ENCODE data around the gene ME1.

Gene ME1

DNA sequence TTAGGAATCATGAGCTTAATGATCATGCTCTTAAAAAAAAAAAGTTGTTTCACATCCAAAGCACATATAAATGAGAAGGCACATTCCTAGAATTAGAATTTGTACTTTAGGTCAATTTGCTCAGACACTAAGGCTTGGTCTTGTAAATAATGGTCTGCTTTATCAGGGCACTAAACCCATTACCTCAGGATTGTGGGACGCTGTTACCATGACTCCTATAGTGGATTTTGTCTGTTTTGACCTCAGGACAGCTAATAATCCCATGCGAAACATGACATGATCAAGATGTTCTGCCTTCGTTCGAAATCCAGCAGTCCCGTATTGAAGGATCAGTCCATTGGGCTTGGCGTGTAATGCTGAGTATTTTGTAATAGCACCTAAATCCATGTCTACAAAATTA lies 240.2 kb downstream of the ME1 start:
- no peak for DNase-seq (ENCODE audit: low read depth)

DNA sequence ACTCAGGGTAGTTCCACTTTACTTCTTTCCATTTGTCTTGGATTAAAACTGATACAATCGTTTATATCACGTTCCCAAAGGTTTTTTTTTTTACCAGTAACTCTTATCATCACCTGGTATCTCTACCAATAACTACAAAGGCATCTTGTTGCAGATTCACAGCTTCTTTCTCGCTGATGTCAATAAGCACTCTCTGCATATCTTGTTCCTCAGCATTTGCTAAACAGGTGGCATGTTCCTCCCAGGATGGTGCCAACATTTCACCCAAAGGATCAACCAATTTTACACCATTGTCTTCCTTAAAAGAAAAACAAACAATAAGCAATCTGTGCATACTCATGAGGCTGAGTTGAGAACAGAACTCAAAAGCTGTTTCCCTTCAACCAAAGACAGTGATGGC lies 242.3 kb downstream of the ME1 start:
- DNase-seq (ENCODE audit: low read depth) = no peak

DNA sequence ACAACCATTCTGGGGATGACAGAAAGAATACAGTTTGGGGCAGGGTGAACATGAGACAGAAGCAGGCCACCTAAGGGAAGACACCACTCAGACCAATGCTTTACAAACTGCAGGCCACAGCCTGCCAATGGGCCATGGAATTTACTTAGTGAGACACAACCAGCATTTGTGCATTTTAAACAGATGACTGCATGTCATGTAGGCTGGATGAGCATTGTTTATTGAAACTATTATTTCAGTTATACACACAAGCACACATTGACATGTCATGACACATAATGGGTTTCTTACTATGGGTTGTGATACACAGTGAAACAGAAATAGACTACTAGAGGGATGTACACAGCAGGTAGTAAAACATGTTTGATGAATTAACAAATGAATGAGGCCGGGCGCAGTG lies 245.8 kb downstream of the ME1 start:
- no peak for DNase-seq (ENCODE audit: low read depth)

DNA sequence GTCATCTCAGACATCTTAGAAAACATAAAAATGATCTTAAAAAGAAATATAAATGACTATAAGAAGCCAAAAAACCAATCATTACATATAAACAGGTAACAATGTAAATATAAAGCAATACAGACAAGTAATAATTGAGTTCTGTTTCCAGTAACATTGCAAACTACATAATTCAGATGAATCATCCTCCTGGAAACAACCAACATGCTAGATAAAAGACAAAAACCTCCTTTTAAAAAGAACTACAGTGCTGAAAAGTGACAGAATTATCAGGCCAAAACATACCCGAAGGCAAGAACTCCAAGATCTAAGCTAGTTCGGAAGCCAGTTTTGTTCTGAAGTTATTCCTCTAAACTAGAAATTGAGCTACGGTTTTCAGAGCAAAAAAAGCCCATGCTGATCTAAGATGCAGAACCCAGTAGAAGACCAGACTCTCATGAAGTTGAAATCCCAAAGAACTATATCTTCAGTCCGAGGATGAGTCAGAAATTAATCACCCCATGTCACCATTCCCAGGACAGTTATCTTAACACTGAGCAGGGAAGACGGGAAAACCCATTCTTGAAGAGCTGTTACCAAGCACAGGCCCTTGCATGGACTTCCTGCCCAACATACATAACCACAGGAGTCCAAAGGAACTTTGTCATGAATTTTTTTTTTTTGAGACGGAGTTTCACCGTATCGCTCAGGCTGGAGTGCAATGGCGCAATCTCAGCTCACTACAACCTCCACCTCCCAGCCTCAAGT lies 247.6 kb downstream of the ME1 start:
- DNase-seq (ENCODE audit: low read depth) = peak; percentile 50

DNA sequence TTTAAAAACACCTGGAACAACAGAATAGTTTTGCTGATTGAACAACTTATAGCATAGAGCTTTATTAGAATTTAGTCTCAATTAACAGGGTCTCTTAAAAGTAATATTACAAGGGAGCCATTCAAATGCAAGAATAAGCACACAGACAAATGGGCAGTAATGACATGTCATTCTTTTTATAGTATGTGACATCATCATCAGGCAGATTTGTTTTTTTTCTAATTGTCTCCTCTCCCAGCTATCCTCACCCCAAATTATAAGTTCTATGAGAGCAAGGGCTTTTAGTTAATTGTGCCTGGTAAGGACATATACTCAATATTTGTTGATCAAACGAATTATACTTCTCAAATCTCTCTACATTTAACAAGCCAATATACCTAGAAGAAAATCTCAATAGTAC lies 248.7 kb downstream of the ME1 start:
- no peak for DNase-seq (ENCODE audit: low read depth)

DNA sequence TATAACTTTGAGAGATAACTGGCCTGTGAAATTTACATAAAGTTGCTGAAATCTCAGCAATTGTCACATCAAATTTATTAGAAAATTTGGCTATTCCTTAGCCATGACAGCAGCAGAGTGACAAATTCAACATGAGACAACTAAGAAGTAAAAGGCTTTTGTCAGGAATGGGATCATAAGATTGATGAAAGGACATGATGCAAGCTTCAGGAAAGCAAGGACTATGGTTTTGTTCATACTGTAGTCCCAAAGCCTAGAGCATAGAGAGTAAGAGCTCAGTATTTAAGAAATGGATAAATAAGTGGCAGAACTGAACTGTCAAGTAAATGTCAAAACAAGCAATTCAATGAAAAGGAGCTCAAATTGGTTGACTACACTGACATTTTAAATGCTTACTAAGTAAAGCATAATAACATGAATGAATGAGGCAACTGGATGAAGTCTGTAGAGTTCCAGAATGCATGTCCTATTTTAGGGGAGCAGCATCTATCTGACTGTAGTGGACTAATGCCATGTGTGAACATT lies 250.4 kb downstream of the ME1 start:
- no peak for DNase-seq (ENCODE audit: low read depth)

DNA sequence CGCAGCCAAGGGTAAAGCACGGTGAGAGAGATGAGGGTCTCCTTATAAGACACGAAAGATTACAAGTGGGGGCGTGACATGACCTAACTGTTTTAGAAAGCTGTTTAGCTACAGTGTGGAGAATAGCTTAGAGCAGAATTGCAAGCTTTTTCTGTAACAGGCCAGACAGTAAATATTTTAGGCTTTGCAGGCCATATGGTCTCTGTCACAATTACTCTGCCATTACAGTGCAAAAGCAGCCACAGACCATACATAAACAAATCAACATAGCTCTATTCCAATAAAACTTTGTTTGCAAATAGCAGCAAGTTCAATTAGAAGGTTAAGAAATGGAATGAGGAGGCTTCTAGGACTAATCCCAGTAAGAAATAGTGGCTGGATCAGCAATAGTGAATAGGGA lies 254.6 kb downstream of the ME1 start:
- DNase-seq (ENCODE audit: low read depth) = no peak

DNA sequence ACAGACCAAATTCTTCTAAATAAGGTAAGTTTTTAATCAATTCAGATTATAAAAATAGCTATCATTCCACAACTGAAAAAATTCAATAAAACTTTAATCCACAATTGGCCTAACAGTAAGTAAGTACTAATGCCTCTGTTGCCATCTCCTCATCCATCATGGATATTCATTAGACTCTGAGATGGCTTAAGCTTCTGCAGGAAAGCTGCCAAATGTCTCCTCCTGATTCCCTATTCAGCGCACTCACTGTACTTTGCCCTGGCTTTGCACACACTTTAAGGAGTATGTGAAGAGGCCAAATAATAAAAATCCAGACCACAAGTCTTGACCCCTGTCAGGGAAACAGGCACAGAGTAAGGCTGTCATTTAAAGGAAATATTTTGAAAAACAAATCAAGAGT lies 261.3 kb downstream of the ME1 start:
- DNase-seq (ENCODE audit: low read depth) = no peak

DNA sequence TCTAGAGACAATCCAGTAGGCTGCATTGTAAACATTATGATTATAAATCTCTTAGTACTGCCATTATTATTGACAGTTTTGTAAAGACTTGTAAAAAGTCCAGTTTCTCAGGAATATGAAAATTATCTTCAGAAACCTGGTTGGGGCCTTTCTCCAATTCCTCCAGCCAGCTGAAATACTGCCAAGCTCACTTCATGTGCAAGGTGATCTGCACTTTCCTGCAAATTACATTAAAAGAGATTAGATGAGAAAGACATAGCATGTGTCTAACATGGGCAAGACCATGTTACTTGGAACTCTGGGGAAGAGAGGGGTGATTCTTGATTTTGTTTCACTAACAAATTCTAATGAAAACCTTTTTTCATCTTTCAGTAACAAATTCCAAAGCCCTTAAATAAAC lies 261.7 kb downstream of the ME1 start:
- DNase-seq (ENCODE audit: low read depth) = no peak

DNA sequence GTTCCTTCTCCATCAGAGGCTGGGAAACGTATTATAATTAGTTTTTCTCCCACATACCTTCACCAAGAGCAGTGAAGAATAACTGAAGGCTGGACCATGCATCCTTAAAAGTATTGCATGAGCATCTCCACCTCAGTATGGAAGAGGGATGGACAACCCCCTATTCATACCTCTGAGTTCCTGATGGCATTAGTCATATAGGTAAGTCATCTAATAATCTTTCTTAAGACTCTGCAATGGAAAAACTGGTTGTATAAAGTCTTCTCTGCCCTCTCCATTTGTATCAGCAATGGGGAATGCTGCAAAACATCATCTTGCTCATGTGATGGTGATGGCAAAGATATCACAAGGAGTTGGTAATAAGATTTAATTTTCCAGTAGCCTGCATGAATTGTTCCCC lies 262.3 kb downstream of the ME1 start:
- DNase-seq (ENCODE audit: low read depth) = no peak

DNA sequence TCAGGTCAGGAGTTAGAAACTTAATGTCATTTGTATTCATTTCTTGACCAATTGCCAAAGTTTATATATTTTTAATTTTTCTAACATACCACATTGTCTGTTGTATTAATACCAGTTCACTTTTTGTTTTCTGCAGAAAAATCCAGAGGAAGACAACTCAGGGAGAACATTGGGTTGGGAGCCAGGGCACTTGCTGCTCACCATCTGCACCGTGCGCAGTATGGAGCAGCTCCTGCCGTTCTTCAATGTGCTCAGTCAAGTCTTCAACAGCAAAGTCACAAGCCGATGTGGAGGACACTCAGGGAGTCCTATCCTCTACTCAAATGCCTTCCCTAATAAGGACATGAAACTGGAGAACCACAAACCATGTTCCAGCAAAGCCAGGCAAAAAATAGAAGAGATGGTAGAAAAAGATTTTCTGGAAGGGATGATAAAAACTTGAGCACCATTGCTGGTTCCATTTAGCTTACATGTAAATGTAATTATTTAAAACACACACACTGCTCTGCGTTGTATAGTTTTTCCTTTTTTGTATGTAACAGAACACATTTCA lies 263.0 kb downstream of the ME1 start:
- DNase-seq (ENCODE audit: low read depth) = no peak
